K562 (cell line): ENCODE measurements around the gene CCDC97.

Source experiments
- CBX2 ChIP-seq: fragments of 200-600 bp; sonication (generic); IDR thresholded peaks from one replicate; pipeline ENCODE4 v1.6.1; 2012; ENCODE audit warnings: mild to moderate bottlenecking, low read length, inconsistent platforms; ENCODE audit not compliant: insufficient read depth, poor library complexity, severe bottlenecking
- CTCF ChIP-seq, 3 experiments: IDR thresholded peaks in 2 of 3; conservative IDR thresholded peaks in 1 of 3; 2 replicates each; pipeline ENCODE4 v1.5.1; 2011 to 2012; ENCODE audit warnings: low read length in 3 of 3, mild to moderate bottlenecking in 3 of 3, control low read depth in 2 of 3, improper control_type of control experiment in 1 of 3, inconsistent platforms in 1 of 3, low read depth in 1 of 3, mixed read lengths in 1 of 3, moderate library complexity in 1 of 3; ENCODE audit not compliant: insufficient read depth in 2 of 3
- DNMT1 ChIP-seq: fragments of 450-650 bp; IDR thresholded peaks from 2 replicates; pipeline ENCODE4 v1.6.1; 2016; ENCODE audit warnings: antibody characterized with exemption, mild to moderate bottlenecking
- HDAC8 ChIP-seq: fragments of 450-650 bp; IDR thresholded peaks from 2 replicates; pipeline ENCODE4 v1.6.1; 2016; ENCODE audit warnings: mild to moderate bottlenecking, missing genetic modification characterization, moderate library complexity, missing compliant biosample characterization
- PURB ChIP-seq: sonication (generic); formaldehyde crosslinking; IDR thresholded peaks from 2 replicates; pipeline ENCODE4 v1.9.0; 2021; ENCODE audit warnings: low read depth, mild to moderate bottlenecking, missing genetic modification reagents
- SRSF9 ChIP-seq: fragments of 200-400 bp; formaldehyde crosslinking; IDR thresholded peaks from 2 replicates; pipeline ENCODE4 v1.6.1; 2017; ENCODE audit warnings: low read depth, low read length, borderline replicate concordance
- ZNF778 ChIP-seq: fragments of 450-650 bp; formaldehyde crosslinking; IDR thresholded peaks from 2 replicates; pipeline ENCODE4 v1.4.0; 2020; ENCODE audit warnings: mild to moderate bottlenecking, moderate library complexity
- TF ChIP-seq, protein P1 (sequence below), 2 experiments: fragments of 450-650 bp in 1 of 2; IDR thresholded peaks; 2 replicates each; pipeline ENCODE4 v1.6.1; 2011 to 2017; ENCODE audit warnings: low read depth in 2 of 2, antibody characterized with exemption in 1 of 2, borderline replicate concordance in 1 of 2, low read length in 1 of 2, mild to moderate bottlenecking in 1 of 2, mixed read lengths in 1 of 2; ENCODE audit not compliant: control insufficient read depth in 1 of 2

GRCh38 chr19:41320185-41320518 is 10.2 kb downstream of the CCDC97 start:
- no peak for TF ChIP-seq ZNF778 (CRISPR knock-in tag)
- TF ChIP-seq CBX2: no peak
- no peak for TF ChIP-seq CTCF (IDR thresholded peaks at IDR 0.05 in 2 of 3, conservative IDR thresholded peaks at IDR 0.05 in 1 of 3; ENCODE audit: insufficient read depth in 2 of 3, low read depth in 1 of 3, low read length in 3 of 3)
- TF ChIP-seq, protein P1, sequence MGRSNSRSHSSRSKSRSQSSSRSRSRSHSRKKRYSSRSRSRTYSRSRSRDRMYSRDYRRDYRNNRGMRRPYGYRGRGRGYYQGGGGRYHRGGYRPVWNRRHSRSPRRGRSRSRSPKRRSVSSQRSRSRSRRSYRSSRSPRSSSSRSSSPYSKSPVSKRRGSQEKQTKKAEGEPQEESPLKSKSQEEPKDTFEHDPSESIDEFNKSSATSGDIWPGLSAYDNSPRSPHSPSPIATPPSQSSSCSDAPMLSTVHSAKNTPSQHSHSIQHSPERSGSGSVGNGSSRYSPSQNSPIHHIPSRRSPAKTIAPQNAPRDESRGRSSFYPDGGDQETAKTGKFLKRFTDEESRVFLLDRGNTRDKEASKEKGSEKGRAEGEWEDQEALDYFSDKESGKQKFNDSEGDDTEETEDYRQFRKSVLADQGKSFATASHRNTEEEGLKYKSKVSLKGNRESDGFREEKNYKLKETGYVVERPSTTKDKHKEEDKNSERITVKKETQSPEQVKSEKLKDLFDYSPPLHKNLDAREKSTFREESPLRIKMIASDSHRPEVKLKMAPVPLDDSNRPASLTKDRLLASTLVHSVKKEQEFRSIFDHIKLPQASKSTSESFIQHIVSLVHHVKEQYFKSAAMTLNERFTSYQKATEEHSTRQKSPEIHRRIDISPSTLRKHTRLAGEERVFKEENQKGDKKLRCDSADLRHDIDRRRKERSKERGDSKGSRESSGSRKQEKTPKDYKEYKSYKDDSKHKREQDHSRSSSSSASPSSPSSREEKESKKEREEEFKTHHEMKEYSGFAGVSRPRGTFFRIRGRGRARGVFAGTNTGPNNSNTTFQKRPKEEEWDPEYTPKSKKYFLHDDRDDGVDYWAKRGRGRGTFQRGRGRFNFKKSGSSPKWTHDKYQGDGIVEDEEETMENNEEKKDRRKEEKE (IDR thresholded peaks at IDR 0.05; ENCODE audit: borderline replicate concordance in 1 of 2, control insufficient read depth in 1 of 2, low read depth in 2 of 2, low read length in 1 of 2): no peak
- no peak for TF ChIP-seq SRSF9
- no peak for TF ChIP-seq HDAC8 (tag)
- TF ChIP-seq PURB: no peak
- no peak for TF ChIP-seq DNMT1
